Activated naive CD8-positive, alpha-beta T cell treated with anti-CD3 and anti-CD28 coated beads, Interleukin-2, amount 50 U/mL, for 16 hours (primary cell): ENCODE results near the gene NDUFV1.

Experiments used
- DNase-seq: peaks from one replicate; pipeline ENCODE4 v3.0.0-alpha.2; 2020; ENCODE audit warnings: low read depth, low spot score

NDUFV1 gene

GRCh38 chr11:67640021-67640757 is 33.5 kb downstream of the NDUFV1 start:
- DNase-seq: no peak

- DNase-seq: no peak
Observed at GRCh38 chr11:67640758-67641337, 34.1 kb downstream of the NDUFV1 start.

DNA sequence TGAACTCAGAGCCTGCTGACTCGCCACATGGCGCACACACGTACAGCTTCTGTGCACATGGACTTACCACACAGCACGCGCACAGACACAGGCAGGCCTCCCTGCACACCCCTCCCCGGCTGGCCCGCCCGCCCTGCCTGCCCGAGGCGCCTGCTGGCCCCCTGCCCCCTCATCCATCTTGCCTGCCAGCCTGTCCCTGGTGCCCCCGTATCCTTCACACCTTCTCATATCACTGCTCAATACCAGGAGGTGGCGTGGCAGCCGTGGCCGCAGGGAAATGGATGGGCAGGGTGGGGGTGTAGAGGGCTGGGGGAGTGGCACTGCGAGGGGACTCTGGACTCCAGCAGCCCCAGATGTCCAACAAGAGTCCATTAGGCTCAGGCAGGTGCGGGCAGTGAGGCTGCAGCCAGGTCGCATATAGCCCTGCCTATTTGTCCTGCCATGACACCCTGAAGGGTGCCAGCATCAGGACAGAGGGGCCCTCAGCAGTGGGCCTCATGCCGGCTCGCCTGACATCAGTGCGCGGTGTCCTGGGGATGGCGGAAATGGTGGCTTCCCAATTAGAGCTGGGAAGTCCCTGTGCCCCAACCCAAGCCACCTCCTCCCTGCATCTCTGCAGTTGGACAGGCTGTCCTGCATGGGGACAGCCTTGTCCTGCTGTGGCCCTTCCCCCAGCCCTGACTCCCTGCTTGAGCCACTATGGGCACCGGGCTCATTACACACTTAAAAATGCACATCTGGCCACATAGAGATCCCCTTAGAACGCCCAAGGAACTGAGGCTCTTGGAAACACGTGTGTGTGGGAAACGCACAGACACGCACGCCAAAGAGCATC is 34.8 kb downstream of the NDUFV1 start:
- DNase-seq: no peak

DNA sequence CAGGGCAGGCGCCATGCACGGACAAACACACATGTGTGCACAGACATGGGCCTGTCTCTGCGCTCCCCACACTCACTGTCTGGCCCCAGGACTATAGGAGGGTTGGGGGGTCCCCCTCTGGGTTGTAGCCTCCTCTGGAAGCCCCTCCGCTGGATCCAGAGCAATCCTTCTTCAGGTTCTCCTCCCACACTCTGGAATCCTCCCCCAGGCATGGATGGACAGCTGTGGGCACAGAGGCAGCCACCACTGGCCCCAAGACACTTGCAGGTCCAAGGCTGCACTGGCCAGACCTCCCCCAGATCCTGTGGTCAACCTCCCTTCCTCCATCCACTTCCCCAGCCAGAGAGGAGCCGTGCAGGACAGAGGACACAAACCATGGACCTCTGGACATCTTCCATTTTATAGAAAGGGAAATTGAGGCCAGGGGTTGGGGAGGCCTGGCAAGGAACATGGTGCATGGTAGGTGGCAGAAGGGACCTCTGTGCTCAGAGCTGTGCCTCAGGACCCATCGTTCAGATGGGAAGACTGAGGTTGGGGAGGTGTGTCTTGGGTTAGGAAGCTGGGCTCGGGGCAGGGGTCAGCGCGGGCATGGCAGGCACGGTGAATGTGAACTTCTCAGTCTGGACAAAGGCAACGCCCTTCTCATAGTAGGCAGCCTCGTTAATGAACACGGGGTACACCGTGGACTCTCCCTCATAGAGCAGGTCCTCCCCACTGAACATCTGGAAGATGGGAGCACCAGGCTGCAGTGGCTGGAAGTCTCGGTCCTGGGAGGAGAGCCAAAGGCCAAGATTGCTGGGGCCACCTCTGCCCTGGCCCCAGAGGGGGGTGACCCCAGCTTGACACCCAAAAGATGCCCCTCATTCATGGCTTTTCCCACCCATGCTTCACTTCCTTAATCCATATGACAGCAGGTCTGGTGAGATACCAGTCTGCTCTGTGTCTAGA is 35.7 kb downstream of the NDUFV1 start:
- no peak for DNase-seq

GRCh38 chr11:67644042-67644441 is 37.3 kb downstream of the NDUFV1 start:
- DNase-seq: no peak

- no peak for DNase-seq
Observed at GRCh38 chr11:67644472-67645418, 38.0 kb downstream of the NDUFV1 start.

- DNase-seq: no peak
Observed at GRCh38 chr11:67645521-67646461, 39.1 kb downstream of the NDUFV1 start.

DNA sequence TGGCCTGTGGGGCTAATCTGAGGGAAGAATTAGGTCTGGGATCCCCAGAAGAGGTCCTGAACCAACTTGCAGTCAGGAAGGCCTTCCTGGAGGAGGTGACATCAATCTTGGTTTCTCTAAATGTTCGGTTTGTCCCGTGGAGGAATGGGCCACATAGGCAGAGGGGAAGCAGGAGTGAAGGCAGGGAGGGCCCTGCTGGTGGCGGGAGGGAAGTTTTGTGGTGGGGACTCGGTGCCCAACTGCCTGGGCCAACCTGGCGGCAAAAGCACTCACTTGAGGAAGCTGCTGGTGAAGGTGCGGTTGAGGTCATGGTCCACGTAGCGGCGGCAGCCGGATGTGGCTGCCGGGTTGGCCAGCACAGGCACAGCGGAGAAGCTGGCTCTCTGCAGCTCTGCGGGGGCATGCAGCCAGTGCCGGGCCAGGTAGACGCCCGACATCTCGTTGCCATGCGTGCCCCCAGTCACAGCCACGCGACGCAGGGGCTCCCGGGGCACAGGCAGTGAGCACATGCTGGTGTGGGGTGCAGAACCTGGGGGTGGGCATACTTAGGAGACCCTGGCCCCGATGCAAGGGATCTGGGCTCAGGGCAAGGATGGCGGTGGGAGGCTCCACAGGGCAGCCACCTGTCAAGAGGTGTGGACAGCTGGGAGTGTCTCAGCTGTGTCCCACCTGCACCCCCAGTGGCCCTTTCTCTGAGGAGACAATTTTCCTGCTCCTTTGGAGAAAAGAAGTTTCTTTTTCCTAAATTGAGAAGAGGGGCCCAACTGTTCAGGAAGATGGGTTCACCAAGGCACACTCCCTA is 40.0 kb downstream of the NDUFV1 start:
- no peak for DNase-seq

DNA sequence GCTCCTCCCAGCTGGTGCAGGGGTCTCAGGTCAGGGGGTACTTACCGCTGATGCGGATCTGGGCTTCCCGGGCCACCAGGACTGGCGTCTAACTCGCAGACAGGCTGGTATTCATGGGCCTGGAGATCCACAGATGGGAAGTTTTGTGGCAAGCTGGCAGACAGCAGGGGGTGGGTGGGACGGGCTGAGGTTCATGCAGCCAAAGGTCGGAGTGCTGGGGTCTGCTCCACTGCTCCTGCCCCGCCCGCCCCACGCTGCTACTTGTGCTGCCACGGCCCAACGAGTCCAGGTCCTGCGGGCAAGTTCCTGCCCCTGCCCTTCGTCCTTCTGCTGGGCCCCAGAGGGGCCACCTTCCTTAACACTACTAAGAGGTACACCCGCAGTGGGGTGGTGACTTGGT is 40.7 kb downstream of the NDUFV1 start:
- no peak for DNase-seq

DNA sequence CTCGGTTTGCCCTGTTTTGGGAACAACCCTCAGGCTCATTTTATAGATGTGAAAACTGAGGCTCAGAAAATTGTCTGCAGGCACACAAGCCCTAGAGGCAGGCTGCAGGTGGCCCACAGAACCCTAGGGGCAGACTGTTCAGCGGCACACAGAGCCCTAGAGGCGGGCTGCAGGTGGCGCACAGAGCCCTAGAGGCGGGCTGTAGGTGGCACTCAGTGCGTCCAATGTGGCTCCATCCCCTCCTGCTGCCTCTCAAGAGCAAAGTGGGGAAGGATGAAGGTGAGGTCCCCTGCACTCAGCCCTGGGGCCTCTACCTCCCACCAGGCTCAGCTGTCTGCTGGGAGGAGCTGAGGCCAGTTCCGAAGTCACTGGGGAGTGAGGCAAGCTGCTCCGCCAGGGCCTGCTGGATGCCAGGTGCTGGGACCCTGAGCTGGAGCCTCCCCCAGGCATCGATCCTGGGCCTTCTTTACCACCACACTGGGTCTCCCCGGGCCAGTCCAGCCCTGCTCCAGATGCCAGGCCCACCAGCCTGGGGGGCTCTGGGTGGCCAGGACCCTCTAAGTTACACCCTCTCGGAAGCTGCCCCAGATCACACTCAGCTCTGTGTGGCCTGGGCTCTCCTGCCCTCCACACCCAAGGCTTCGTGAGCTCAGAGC is 41.5 kb downstream of the NDUFV1 start:
- no peak for DNase-seq

GRCh38 chr11:67648796-67649613 is 42.3 kb downstream of the NDUFV1 start:
- DNase-seq: no peak

GRCh38 chr11:67649634-67650510 is 43.1 kb downstream of the NDUFV1 start:
- no peak for DNase-seq

- no peak for DNase-seq
Observed at GRCh38 chr11:67651976-67652781, 45.4 kb downstream of the NDUFV1 start.

- DNase-seq: no peak
Observed at GRCh38 chr11:67652965-67653845, 46.5 kb downstream of the NDUFV1 start.
